Large intestine (tissue), 3 donors: ENCODE data around the gene BIRC7. TPM values are rescaled to one million over a fixed set of nuclear protein-coding genes. Genes with fewer than 3 reads are reported as not detected.

ENCODE experiments used
- DNase-seq, 2 donors: peaks; one replicate each; pipeline versions ENCODE4 v3.0.0 to v3.0.0-alpha.2; 2013
- H3K27ac ChIP-seq: one replicate; pipeline ENCODE4 v1.5.1; 2013; ENCODE audit warnings: low read length
- H3K27me3 ChIP-seq: 2 replicates; pipeline ENCODE4 v1.6.1; 2013; ENCODE audit warnings: low read length; ENCODE audit not compliant: control insufficient read depth, insufficient read depth
- H3K36me3 ChIP-seq: 2 replicates; pipeline ENCODE4 v1.6.1; 2013; ENCODE audit warnings: low read length; ENCODE audit not compliant: control insufficient read depth, insufficient read depth
- H3K4me1 ChIP-seq: one replicate; pipeline ENCODE4 v1.6.1; 2013; ENCODE audit warnings: low read length; ENCODE audit not compliant: control insufficient read depth, insufficient read depth
- H3K4me3 ChIP-seq: one replicate; pipeline ENCODE4 v1.5.1; 2013; ENCODE audit warnings: low read length
- H3K9me3 ChIP-seq: one replicate; pipeline ENCODE4 v1.6.1; 2013; ENCODE audit warnings: mild to moderate bottlenecking, low read depth, low read length, moderate library complexity; ENCODE audit not compliant: control insufficient read depth
- WGBS: methylation state at CpG from one replicate; pipeline ENCODE4 v1.1.5; 2013; ENCODE audit warnings: low lambda C conversion rate; ENCODE audit not compliant: insufficient coverage; 5-methylcytosine and 5-hydroxymethylcytosine counted together
- polyA plus RNA-seq: library from polyadenylated mRNA; unstranded; fragments of 120-200 nt; gene quantifications from one replicate; pipeline ENCODE4 v1.2.1, GENCODE V29; 2013

BIRC7 gene
- polyA plus RNA-seq, 1 donor: 2.6 TPM

- no peak for DNase-seq
- 100% methylated on average over 1 of the region's 31 CpGs for WGBS
- H3K4me3 ChIP-seq: no peak overlapping the region
- peaks cover 44% of the 10 kb centered on the region for H3K27me3 ChIP-seq
- H3K36me3 ChIP-seq: no peaks in the 10 kb centered on the region
- H3K9me3 ChIP-seq: no peaks in the 10 kb centered on the region
- H3K27ac ChIP-seq: no peak overlapping the region
- H3K4me1 ChIP-seq: peaks cover 20% of the 10 kb centered on the region
These were observed 20.4 kb downstream of the BIRC7 start for GRCh38 chr20:63255931-63256704.

DNA sequence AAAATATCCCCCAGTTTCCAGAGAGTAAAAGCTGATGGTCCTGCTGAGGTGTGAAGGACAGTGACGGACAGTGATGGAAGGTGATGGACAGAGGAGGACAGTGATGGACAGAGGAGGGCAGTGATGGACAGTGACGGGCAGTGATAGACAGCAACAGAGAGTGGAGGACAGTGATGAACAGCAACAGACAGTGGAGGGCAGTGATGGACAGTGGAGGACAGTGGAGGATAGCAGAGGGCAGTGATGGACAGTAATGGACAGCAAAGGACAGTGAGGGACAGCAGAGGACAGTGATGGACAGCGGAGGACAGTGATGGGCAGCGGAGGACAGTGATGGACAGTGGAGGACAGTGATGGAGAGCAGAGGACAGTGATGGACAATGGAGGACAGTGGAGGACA, 21.2 kb downstream of the BIRC7 start:
- Histone ChIP-seq H3K27ac (no peak overlapping the region), H3K4me1 (peaks cover 28% of the 10 kb centered on the region), H3K4me3 (no peak overlapping the region), H3K36me3 (no peaks in the 10 kb centered on the region), H3K27me3 (peaks cover 41% of the 10 kb centered on the region), H3K9me3 (no peaks in the 10 kb centered on the region)
- WGBS: 100% methylated on average over 2 of the region's 4 CpGs
- DNase-seq: no peak

DNA sequence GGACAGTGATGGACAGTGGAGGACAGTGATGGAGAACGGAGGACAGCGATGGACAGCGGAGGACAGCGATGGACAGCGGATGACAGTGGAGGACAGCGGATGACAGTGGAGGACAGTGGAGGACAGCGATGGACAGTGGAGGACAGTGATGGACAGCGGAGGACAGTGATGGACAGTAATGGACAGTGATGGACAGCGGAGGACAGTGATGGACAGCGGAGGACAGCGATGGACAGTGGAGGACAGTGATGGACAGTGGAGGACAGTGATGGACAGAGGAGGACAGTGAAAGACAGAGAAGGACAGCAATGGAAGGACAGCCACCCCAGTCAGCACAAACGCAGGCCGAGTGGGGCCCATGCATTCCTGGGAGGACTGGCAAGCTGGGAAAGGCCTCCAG, 21.9 kb downstream of the BIRC7 start:
- Histone ChIP-seq H3K4me3 (no peak overlapping the region), H3K9me3 (no peaks in the 10 kb centered on the region), H3K4me1 (peaks cover 28% of the 10 kb centered on the region), H3K36me3 (no peaks in the 10 kb centered on the region), H3K27ac (no peak overlapping the region), H3K27me3 (peaks cover 34% of the 10 kb centered on the region)
- 95% methylated on average over 7 of the region's 13 CpGs for WGBS
- DNase-seq: no peak

GRCh38 chr20:63258781-63259180, 23.1 kb downstream of the BIRC7 start:
- Histone ChIP-seq H3K36me3 (no peaks in the 10 kb centered on the region), H3K9me3 (no peaks in the 10 kb centered on the region), H3K4me1 (peaks cover 28% of the 10 kb centered on the region), H3K4me3 (no peak overlapping the region), H3K27me3 (peaks cover 24% of the 10 kb centered on the region), H3K27ac (no peak overlapping the region)
- DNase-seq: peak in 1 of 2 donors; percentile 37
- WGBS: no CpG with 5 or more reads among the region's 8 CpGs

- WGBS: no CpG with 5 or more reads among the region's 25 CpGs
- Histone ChIP-seq H3K4me3 (no peak overlapping the region), H3K9me3 (no peaks in the 10 kb centered on the region), H3K36me3 (no peaks in the 10 kb centered on the region), H3K4me1 (peaks cover 26% of the 10 kb centered on the region), H3K27me3 (peaks cover 19% of the 10 kb centered on the region), H3K27ac (no peak overlapping the region)
- no peak for DNase-seq
These were observed 24.2 kb downstream of the BIRC7 start for GRCh38 chr20:63259734-63260460.

DNA sequence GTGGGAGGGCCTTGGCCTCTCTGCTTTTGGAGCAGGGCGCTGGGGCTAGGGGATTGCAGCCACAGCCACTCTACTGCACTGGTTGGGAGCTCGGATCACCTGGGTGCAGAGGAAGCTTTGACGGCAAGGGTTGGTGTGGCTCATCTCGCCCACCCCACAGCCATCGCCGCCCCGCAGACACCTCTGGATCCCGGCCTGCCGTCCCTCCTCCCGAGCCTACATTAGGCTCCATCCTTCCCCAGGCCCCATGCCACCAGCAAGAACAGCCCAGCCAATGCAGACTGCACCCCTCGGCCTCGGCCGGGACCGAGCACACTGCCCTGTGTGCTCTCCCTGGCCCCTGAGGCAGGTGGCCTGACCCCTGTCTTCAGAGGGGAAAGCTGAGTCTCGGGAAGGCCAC, 24.8 kb downstream of the BIRC7 start:
- WGBS: no CpG with 5 or more reads among the region's 15 CpGs
- Histone ChIP-seq H3K27ac (no peak overlapping the region), H3K4me3 (no peak overlapping the region), H3K9me3 (no peaks in the 10 kb centered on the region), H3K27me3 (peaks cover 13% of the 10 kb centered on the region), H3K4me1 (peaks cover 22% of the 10 kb centered on the region), H3K36me3 (no peaks in the 10 kb centered on the region)
- DNase-seq: no peak

GRCh38 chr20:63261060-63261794, 25.5 kb downstream of the BIRC7 start:
- H3K36me3 ChIP-seq: no peaks in the 10 kb centered on the region
- H3K4me3 ChIP-seq: no peak overlapping the region
- H3K4me1 ChIP-seq: peaks cover 22% of the 10 kb centered on the region
- H3K27ac ChIP-seq: peak overlapping the region; percentile 20
- H3K27me3 ChIP-seq: peaks cover 7% of the 10 kb centered on the region
- no peaks in the 10 kb centered on the region for H3K9me3 ChIP-seq
- peak in 1 of 2 donors; percentile 39 for DNase-seq
- WGBS: 17% methylated on average over 1 of the region's 25 CpGs

DNA sequence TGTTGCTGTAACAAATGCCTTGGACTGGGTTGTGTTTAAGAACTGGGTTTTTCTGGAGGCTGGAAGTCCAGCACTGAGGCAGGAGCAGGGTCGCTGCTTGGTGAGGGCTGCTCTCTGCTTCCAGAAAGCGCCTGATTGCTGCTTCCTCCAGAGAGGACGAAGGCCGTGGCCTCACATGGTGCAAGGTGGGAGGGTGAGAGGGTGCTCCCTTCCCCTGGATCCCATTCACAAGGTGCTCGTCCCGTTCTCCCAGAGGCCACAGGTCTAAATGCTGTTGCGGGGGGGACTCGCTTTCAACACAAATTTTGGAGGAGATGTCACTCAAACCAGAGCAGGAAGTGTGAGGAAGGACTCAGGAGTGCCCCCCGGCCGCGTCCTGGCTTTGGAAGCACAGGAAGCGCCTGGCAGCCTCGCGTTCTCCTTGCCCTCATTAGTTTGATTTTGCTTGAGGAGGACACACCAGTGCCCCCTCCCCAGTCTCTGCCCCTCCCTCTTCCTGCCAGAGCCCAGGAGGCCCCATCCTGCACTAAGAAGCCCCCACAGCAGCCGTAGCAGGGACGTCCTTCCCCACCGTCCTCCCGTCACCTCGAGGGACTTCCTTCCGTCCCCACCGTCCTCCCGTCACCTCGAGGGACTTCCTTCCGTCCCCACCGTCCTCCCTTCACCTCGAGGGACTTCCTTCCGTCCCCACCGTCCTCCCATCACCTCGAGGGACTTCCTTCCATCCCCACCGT, 26.3 kb downstream of the BIRC7 start:
- no peaks in the 10 kb centered on the region for H3K36me3 ChIP-seq
- H3K4me1 ChIP-seq: peaks cover 22% of the 10 kb centered on the region
- DNase-seq: no peak
- H3K27ac ChIP-seq: peak overlapping the region; percentile 20
- H3K9me3 ChIP-seq: no peaks in the 10 kb centered on the region
- no peak overlapping the region for H3K4me3 ChIP-seq
- 61% methylated on average over 3 of the region's 30 CpGs for WGBS
- no peaks in the 10 kb centered on the region for H3K27me3 ChIP-seq

DNA sequence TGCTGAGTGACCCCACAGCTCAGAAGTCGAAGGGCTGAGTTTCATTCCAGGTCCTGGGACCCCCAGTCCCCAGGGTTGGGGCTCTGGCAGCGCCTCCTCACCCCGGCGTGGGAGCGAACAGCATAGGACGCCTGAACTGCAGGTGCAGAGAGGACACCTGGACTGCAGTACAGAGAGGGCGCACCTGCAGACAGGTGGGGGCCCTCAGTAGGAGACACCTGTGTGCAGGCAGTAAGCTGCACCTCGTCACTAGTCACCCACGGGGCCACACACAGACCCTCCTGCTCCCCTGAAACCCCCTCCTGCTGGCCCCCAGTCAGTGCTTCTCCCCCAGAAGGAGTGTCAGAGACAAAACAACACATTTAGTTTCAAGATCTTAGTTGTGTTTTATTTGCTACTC, 27.1 kb downstream of the BIRC7 start:
- H3K4me3 ChIP-seq: no peak overlapping the region
- H3K27me3 ChIP-seq: peaks cover 2% of the 10 kb centered on the region
- H3K36me3 ChIP-seq: no peaks in the 10 kb centered on the region
- WGBS: no CpG with 5 or more reads among the region's 9 CpGs
- peak in 1 of 2 donors; percentile 54 for DNase-seq
- H3K27ac ChIP-seq: no peak overlapping the region
- peaks cover 23% of the 10 kb centered on the region for H3K4me1 ChIP-seq
- no peaks in the 10 kb centered on the region for H3K9me3 ChIP-seq

DNA sequence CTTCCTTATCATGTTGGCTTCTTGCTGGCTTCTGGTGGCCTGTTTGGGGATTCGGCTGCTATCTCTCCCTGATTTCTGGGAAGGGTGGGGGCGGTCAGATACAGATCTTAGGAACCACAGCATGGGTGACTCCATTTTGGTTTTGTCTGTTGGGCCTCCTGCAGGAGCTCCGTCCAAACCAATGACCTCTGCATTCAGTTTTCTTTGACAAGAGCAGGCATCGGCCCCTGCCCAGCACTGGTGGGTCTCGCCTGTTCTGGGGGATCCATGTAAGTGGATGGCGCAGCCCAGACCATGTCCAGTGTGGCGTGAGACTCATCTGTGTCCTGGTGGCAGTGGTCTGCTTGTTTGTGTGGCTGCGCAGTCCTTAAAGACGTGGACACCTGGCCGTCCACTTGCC, 28.3 kb downstream of the BIRC7 start:
- DNase-seq: no peak
- Histone ChIP-seq H3K27me3 (peaks cover 2% of the 10 kb centered on the region), H3K4me1 (peaks cover 28% of the 10 kb centered on the region), H3K9me3 (no peaks in the 10 kb centered on the region), H3K36me3 (no peaks in the 10 kb centered on the region), H3K27ac (no peak overlapping the region), H3K4me3 (no peak overlapping the region)
- no CpG with 5 or more reads among the region's 10 CpGs for WGBS
